Esophagus (tissue), 2 donors: ENCODE measurements around the gene LDB3. TPM values are rescaled to one million over a fixed set of nuclear protein-coding genes. Genes with fewer than 3 reads are reported as not detected.

Experiments
- H3K27ac ChIP-seq, 2 donors: one replicate each; pipeline ENCODE4 v1.5.1; 2013; ENCODE audit warnings: low read depth in 2 of 2, mild to moderate bottlenecking in 2 of 2, inconsistent platforms in 1 of 2, low read length in 1 of 2, moderate library complexity in 1 of 2
- H3K27me3 ChIP-seq, 2 donors: one replicate each; pipeline ENCODE4 v1.6.1; 2013; ENCODE audit warnings: low read length in 2 of 2, control low read depth in 1 of 2, mild to moderate bottlenecking in 1 of 2; ENCODE audit not compliant: insufficient read depth in 2 of 2, control insufficient read depth in 1 of 2
- H3K36me3 ChIP-seq, 2 donors: one replicate each; pipeline ENCODE4 v1.6.1; 2013; ENCODE audit warnings: low read length in 1 of 2; ENCODE audit not compliant: control insufficient read depth in 2 of 2, insufficient read depth in 2 of 2
- H3K4me1 ChIP-seq, 2 donors: one replicate each; pipeline ENCODE4 v1.6.1; 2013; ENCODE audit warnings: low read length in 1 of 2; ENCODE audit not compliant: control insufficient read depth in 2 of 2, insufficient read depth in 2 of 2
- H3K4me3 ChIP-seq, 2 donors: one replicate each; pipeline ENCODE4 v1.5.1; 2013; ENCODE audit warnings: low read length in 2 of 2, mild to moderate bottlenecking in 2 of 2, low read depth in 1 of 2, moderate library complexity in 1 of 2
- H3K9me3 ChIP-seq, 2 donors: one replicate each; pipeline ENCODE4 v1.6.1; 2013; ENCODE audit warnings: mild to moderate bottlenecking in 2 of 2, low read depth in 1 of 2, low read length in 1 of 2, moderate library complexity in 1 of 2; ENCODE audit not compliant: control insufficient read depth in 2 of 2, insufficient read depth in 1 of 2
- WGBS, 2 donors: extraction: QIAGEN DNeasy Blood & Tissue Kit; methylation state at CpG; one replicate each; pipeline ENCODE4 v1.1.7; 2013; 5-methylcytosine and 5-hydroxymethylcytosine counted together
- polyA plus RNA-seq, 2 donors: library from polyadenylated mRNA; stranded (reverse); fragments of 200-250 nt; gene quantifications; one replicate each; pipeline ENCODE4 v1.2.3, GENCODE V29; 2013
- donor health status: healthy with polysubstance abuse.
- donor health status: Bipolar disorder and iron deficiency.

The LDB3 gene
- polyA plus RNA-seq, 2 donors, result 1.4 to 2.4 TPM

DNA sequence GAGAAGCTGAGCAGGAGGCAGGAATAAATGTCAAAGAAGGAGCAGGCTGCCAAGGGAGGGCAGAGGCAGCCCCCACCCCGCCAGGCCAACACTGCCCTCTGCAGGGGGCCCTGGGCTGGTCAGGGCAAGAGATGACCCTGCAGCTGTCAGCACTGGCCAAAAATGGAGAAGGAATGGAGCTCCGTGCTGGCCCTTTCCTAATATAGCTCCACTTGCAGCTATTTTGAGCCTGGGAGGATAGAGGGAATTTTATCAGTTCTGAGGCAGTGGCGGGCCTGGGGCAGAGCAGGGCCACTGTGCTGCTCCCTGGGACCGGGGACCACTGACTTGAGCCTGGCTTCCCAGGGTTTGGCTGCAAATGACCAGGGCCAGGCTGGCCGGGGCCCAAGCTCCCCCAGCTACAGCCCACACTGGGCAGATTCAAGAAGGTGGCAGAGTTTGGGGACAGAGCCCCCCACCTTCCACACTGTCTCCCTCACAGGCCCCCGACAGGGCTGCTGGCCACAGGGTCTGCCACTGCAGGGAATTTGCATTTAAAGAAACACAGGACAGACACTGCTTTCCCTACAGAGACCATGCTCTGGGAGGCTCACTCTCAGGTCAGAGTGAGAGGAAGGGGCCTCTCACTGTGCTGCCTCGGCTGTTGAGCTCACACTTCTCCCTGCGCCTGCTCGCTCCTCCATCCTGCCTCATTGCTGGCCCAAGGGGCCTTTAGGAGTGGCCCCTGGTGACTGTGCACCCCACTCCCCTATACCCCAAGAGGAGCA is 16.2 kb downstream of the LDB3 start:
- 48 to 57% methylated on average over 9 of the region's 9 CpGs for whole genome bisulfite sequencing, 2 donors
- no peak overlapping the region for H3K4me3 ChIP-seq
- no peaks in the 10 kb centered on the region for H3K27me3 ChIP-seq
- peaks cover 0 to 2% of the 10 kb centered on the region in 2 donors for H3K4me1 ChIP-seq
- no peaks in the 10 kb centered on the region for H3K36me3 ChIP-seq
- no peaks in the 10 kb centered on the region for H3K9me3 ChIP-seq
- peak overlapping the region; percentile 57 to 63 for H3K27ac ChIP-seq

DNA sequence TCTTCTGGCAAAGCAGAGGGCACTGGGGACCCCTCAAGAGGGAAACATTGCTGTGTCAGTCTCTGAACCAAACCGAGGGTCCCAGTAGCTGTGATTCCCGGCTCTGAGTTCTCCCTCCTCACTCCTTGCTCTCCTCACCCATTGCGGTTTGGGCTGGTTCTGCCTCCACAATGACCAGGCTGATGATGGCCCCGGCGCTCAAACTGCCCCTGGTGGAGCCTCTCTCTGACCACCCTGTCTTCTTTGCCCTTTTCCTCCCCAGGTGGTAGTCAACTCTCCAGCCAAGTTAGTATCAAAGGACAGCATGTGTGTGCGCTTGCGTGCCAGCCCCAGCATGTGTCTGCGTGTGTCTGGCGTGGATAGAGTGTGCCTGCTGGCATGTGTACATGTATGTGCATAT is 17.1 kb downstream of the LDB3 start:
- 79 to 81% methylated on average over 9 of the region's 9 CpGs for WGBS, 2 donors
- H3K4me1 ChIP-seq, result peaks cover 0 to 2% of the 10 kb centered on the region in 2 donors
- no peaks in the 10 kb centered on the region for H3K9me3 ChIP-seq
- H3K36me3 ChIP-seq, result no peaks in the 10 kb centered on the region
- H3K27me3 ChIP-seq, result no peaks in the 10 kb centered on the region
- H3K27ac ChIP-seq, result peak overlapping the region in 1 of 2 donors; percentile 62
- no peak overlapping the region for H3K4me3 ChIP-seq

GRCh38 chr10:86685893-86686632 is 17.8 kb downstream of the LDB3 start:
- Histone ChIP-seq H3K9me3 (no peaks in the 10 kb centered on the region), H3K36me3 (no peaks in the 10 kb centered on the region), H3K4me3 (no peak overlapping the region), H3K27me3 (no peaks in the 10 kb centered on the region), H3K4me1 (peaks cover 0 to 2% of the 10 kb centered on the region in 2 donors), H3K27ac (peak overlapping the region in 1 of 2 donors; percentile 2)
- 74 to 77% methylated on average over 13 of the region's 13 CpGs for WGBS, 2 donors

DNA sequence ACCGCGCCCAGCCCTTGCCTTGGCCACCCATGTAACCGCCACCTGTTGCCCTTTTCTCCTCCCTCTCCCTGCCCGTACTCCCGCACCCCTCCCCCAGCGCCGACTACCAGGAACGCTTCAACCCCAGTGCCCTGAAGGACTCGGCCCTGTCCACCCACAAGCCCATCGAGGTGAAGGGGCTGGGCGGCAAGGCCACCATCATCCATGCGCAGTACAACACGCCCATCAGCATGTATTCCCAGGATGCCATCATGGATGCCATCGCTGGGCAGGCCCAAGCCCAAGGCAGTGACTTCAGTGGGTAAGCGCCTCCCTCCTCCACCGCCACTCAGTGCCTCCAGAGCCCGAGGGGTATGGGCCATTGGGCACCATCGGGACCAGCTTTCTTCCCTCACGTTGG is 18.7 kb downstream of the LDB3 start:
- 90 to 91% methylated on average over 19 of the region's 19 CpGs for WGBS, 2 donors
- Histone ChIP-seq H3K36me3 (no peaks in the 10 kb centered on the region), H3K4me1 (no peaks in the 10 kb centered on the region), H3K9me3 (no peaks in the 10 kb centered on the region), H3K27me3 (no peaks in the 10 kb centered on the region), H3K27ac (peak overlapping the region in 1 of 2 donors; percentile 13), H3K4me3 (no peak overlapping the region)

DNA sequence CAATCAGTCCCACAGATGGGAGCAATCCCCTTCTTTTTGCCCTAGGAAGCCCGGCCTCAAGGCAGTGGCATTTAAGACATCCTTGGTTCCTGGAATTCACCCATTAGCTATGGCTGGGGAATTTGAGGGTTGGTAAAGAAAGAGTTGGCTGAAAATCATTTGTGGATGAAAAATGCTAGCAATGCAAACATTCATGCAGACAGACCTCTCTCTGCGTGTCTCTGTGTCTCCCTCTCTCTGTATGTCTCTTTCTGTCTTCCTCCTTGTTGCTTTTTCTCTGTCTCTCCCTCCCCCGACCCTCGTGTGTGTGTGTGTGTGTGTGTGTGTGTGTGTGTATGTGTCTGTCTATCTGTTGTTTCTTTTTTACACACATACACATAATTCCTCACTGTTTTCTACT is 19.4 kb downstream of the LDB3 start:
- WGBS, 2 donors, result 28 to 37% methylated on average over 4 of the region's 4 CpGs
- peak overlapping the region in 1 of 2 donors; percentile 13 for H3K27ac ChIP-seq
- H3K27me3 ChIP-seq, result no peaks in the 10 kb centered on the region
- no peak overlapping the region for H3K4me3 ChIP-seq
- H3K9me3 ChIP-seq, result no peaks in the 10 kb centered on the region
- H3K4me1 ChIP-seq, result no peaks in the 10 kb centered on the region
- no peaks in the 10 kb centered on the region for H3K36me3 ChIP-seq

- 31 to 34% methylated on average over 8 of the region's 8 CpGs for WGBS, 2 donors
- H3K27me3 ChIP-seq, result no peaks in the 10 kb centered on the region
- no peaks in the 10 kb centered on the region for H3K9me3 ChIP-seq
- no peaks in the 10 kb centered on the region for H3K36me3 ChIP-seq
- H3K4me1 ChIP-seq, result no peaks in the 10 kb centered on the region
- no peak overlapping the region for H3K4me3 ChIP-seq
- H3K27ac ChIP-seq, result no peak overlapping the region
Observed at GRCh38 chr10:86688398-86688921, 20.1 kb downstream of the LDB3 start.

- no peaks in the 10 kb centered on the region for H3K27me3 ChIP-seq
- 80 to 83% methylated on average over 13 of the region's 13 CpGs for WGBS, 2 donors
- H3K27ac ChIP-seq, result no peak overlapping the region
- no peaks in the 10 kb centered on the region for H3K9me3 ChIP-seq
- H3K36me3 ChIP-seq, result no peaks in the 10 kb centered on the region
- H3K4me3 ChIP-seq, result no peak overlapping the region
- H3K4me1 ChIP-seq, result no peaks in the 10 kb centered on the region
Observed at GRCh38 chr10:86689146-86689545, 20.8 kb downstream of the LDB3 start.

- Histone ChIP-seq H3K9me3 (no peaks in the 10 kb centered on the region), H3K4me1 (no peaks in the 10 kb centered on the region), H3K27me3 (no peaks in the 10 kb centered on the region), H3K4me3 (no peak overlapping the region), H3K36me3 (no peaks in the 10 kb centered on the region), H3K27ac (no peak overlapping the region)
- WGBS, 2 donors, result 87 to 88% methylated on average over 5 of the region's 5 CpGs
Observed at GRCh38 chr10:86690231-86690630, 21.9 kb downstream of the LDB3 start.

DNA sequence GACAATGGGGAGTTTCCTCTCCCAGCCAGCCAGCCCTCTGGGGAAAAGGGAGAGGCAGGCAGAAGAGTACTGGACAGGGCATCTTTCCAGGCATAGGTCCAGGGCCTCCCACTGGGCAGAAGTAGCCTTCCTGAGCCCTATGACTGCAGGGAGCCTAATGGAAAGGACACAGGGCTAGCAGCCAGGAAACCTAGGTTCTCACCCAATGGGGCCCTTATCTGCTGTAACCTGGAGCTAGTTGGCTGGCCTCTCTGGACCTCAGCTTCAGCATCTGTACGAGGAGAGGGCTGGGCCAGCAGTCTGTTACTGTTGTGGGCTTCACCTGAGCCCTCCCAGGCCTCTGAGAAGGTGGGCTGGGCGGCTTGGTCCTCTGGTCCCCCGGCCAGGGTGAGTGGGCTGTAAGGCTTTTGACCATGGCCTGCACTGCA is 22.4 kb downstream of the LDB3 start:
- WGBS, 2 donors, result 73% methylated on average over 3 of the region's 3 CpGs
- Histone ChIP-seq H3K27ac (peak overlapping the region in 1 of 2 donors; percentile 17), H3K4me1 (no peaks in the 10 kb centered on the region), H3K9me3 (no peaks in the 10 kb centered on the region), H3K36me3 (no peaks in the 10 kb centered on the region), H3K27me3 (no peaks in the 10 kb centered on the region), H3K4me3 (no peak overlapping the region)
